Upper lobe of left lung (tissue), 4 donors: ENCODE data around the gene LIM2.
"Not testable (repeated sequence)": the region's sequence is repeated elsewhere in the genome, so short reads cannot be mapped to it uniquely, and the experiment has no call there.

Experiments used
- EP300 ChIP-seq, 4 donors: sonication (generic); formaldehyde crosslinking; IDR thresholded peaks; one replicate each; pipeline ENCODE4 v1.5.1; 2017; ENCODE audit warnings: antibody characterized with exemption in 4 of 4, control low read depth in 2 of 4
- POLR2A ChIP-seq, 4 donors: fragments of 450-650 bp; IDR thresholded peaks; one replicate each; pipeline ENCODE4 v1.5.1; 2016 to 2017; ENCODE audit warnings: antibody characterized with exemption in 4 of 4, mild to moderate bottlenecking in 2 of 4
- POLR2AphosphoS5 ChIP-seq, 2 donors: sonication (generic); formaldehyde crosslinking; IDR thresholded peaks; one replicate each; pipeline ENCODE4 v1.5.1; 2017; ENCODE audit warnings: antibody characterized with exemption in 2 of 2
- TF ChIP-seq, protein P1 (sequence below), 6 experiments: fragments of 450-650 bp in 4 of 6; fragments of 200-600 bp in 2 of 6; sonication (generic) in 2 of 6; IDR thresholded peaks; one replicate each; pipeline ENCODE4 v1.5.1; 2016 to 2019; ENCODE audit warnings: antibody characterized with exemption in 6 of 6

GRCh38 chr19:51416422-51416821 is 28.6 kb upstream of the LIM2 start:
- TF ChIP-seq POLR2AphosphoS5, EP300, POLR2A (IDR thresholded peaks at IDR 0.05): not testable (repeated sequence)
- TF ChIP-seq, protein P1, sequence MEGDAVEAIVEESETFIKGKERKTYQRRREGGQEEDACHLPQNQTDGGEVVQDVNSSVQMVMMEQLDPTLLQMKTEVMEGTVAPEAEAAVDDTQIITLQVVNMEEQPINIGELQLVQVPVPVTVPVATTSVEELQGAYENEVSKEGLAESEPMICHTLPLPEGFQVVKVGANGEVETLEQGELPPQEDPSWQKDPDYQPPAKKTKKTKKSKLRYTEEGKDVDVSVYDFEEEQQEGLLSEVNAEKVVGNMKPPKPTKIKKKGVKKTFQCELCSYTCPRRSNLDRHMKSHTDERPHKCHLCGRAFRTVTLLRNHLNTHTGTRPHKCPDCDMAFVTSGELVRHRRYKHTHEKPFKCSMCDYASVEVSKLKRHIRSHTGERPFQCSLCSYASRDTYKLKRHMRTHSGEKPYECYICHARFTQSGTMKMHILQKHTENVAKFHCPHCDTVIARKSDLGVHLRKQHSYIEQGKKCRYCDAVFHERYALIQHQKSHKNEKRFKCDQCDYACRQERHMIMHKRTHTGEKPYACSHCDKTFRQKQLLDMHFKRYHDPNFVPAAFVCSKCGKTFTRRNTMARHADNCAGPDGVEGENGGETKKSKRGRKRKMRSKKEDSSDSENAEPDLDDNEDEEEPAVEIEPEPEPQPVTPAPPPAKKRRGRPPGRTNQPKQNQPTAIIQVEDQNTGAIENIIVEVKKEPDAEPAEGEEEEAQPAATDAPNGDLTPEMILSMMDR (IDR thresholded peaks at IDR 0.05): not testable (repeated sequence)
